Lower leg skin (tissue), 3 donors: ENCODE measurements around the gene KANK4.

Source experiments
- CTCF ChIP-seq, 3 donors: fragments of 450-650 bp; IDR thresholded peaks; one replicate each; pipeline ENCODE4 v1.5.1; 2016; ENCODE audit warnings: antibody characterized with exemption in 3 of 3, mild to moderate bottlenecking in 3 of 3, moderate library complexity in 2 of 3
- POLR2A ChIP-seq, 2 donors: fragments of 450-650 bp; IDR thresholded peaks; one replicate each; pipeline ENCODE4 v1.6.1; 2016 to 2017; ENCODE audit warnings: antibody characterized with exemption in 2 of 2, mild to moderate bottlenecking in 1 of 2, moderate library complexity in 1 of 2

- TF ChIP-seq CTCF (IDR thresholded peaks at IDR 0.05) (no peak), POLR2A (IDR thresholded peaks at IDR 0.05) (no peak)
These were observed 21.9 kb upstream of the KANK4 start for GRCh38 chr1:62341089-62341488.
